Measurements from ENCODE around the gene HSF5. TPM values are rescaled to one million over a fixed set of nuclear protein-coding genes. Genes with fewer than 3 reads are reported as not detected.
A peak's percentile ranks its signal among the peaks of the same experiment; 100 is the strongest.

Gene HSF5
- total RNA-seq (2021; ENCODE audit: unreplicated experiment) (not detected), Bru-seq, nascent RNA (percentile 17 among the genes with signal in this experiment), BruChase-seq, experiment 1, labeled RNA remaining after a 6-hour chase (percentile 17 among the genes with signal in this experiment), BruChase-seq, experiment 2, labeled RNA remaining after a 2-hour chase (percentile 12 among the genes with signal in this experiment)
- polyA plus RNA-seq (2012), result not detected in 2 replicates
- long read RNA-seq, result 0 reads

GRCh38 chr17:58487589-58488427 is at the start of gene HSF5:
Gene HSF5, minus strand, starts transcription at chr17:58488408. Its CDS starts 134 bp downstream, at chr17:58488274.
- no peak for DNase-seq (ENCODE audit: low read depth, low spot score)
- no peak within 1 kb of the TSS for H2AFZ ChIP-seq (ENCODE audit: low read depth, low read length, poor library complexity, severe bottlenecking)
- H3K27ac ChIP-seq (ENCODE audit: low read depth, low read length), result no peak within 1 kb of the TSS
- peak; percentile 27; the same call in 1 of the 2 replicates for ATAC-seq
- H3K4me3 ChIP-seq (replicated peaks in 1 of 2; ENCODE audit: low read depth in 1 of 2, low read length in 2 of 2), result no peak within 1 kb of the TSS
- intact Hi-C loops (cut with micrococcal nuclease), result no loop called here
- no peaks in the 10 kb centered on the region for H3K27me3 ChIP-seq (ENCODE audit: insufficient read depth, low read length)
- no peak within 1 kb of the TSS for H3K4me2 ChIP-seq (ENCODE audit: low read length)
- no peaks in the 10 kb centered on the region for H3K79me2 ChIP-seq (ENCODE audit: insufficient read depth, low read length)
- no peaks in the 10 kb centered on the region for H3K9me3 ChIP-seq (ENCODE audit: control insufficient read depth in 1 of 2, insufficient read depth in 1 of 2, low read depth in 1 of 2, low read length in 2 of 2)
- ChIA-PET RAD21 (ENCODE audit: low non-redundant PET in 1 of 2, low total read pairs in 2 of 2, uncharacterized antibody in 2 of 2, unreplicated experiment in 2 of 2) (no interaction called here), POLR2A (interaction anchor here (0.6 kb wide), 1 partner anchor 83 kb away, joined by 3 read pairs; no protein-coding TSS in a partner anchor), CTCF (no interaction called here)
- H3K36me3 ChIP-seq (ENCODE audit: control insufficient read depth in 1 of 2, insufficient read depth in 2 of 2, low read length in 2 of 2), result peaks cover 22% of the 10 kb centered on the region in 2 experiments; a peak in 3 of 4 replicates
- no peaks in the 10 kb centered on the region for H4K20me1 ChIP-seq (ENCODE audit: insufficient read depth)
- H3K9me2 ChIP-seq (ENCODE audit: insufficient read depth), result no peaks in the 10 kb centered on the region
- TF ChIP-seq EZH2 (IDR thresholded peaks at IDR 0.05) (no peak), ZFX (IDR thresholded peaks at IDR 0.05) (no peak), ATF3 (IDR thresholded peaks at IDR 0.05) (no peak), CTCF (IDR thresholded peaks at IDR 0.05 in 2 of 3, conservative IDR thresholded peaks at IDR 0.05 in 1 of 3; ENCODE audit: borderline replicate concordance in 1 of 3, insufficient read depth in 1 of 3, low read depth in 2 of 3, low read length in 2 of 3) (no peak), CBX3 (IDR thresholded peaks at IDR 0.05; ENCODE audit: low read depth) (no peak), JUND (IDR thresholded peaks at IDR 0.05) (no peak), ZBTB33 (IDR thresholded peaks at IDR 0.05; ENCODE audit: extremely low read depth, insufficient replicate concordance, low read length) (no peak), TCF7L2 (IDR thresholded peaks at IDR 0.05; ENCODE audit: borderline replicate concordance, extremely low read depth, insufficient read depth, insufficient read length) (no peak), EGR1 (IDR thresholded peaks at IDR 0.05; ENCODE audit: low read depth) (no peak), YY1 (IDR thresholded peaks at IDR 0.05; ENCODE audit: extremely low read depth, insufficient replicate concordance, low read depth, low read length) (no peak), MAX (IDR thresholded peaks at IDR 0.05) (no peak), ZNF274 (IDR thresholded peaks at IDR 0.05; ENCODE audit: low read depth, low read length) (no peak), EZH2phosphoT487 (IDR thresholded peaks at IDR 0.05; ENCODE audit: borderline replicate concordance) (no peak), RAD21 (IDR thresholded peaks at IDR 0.05; ENCODE audit: low read depth) (no peak)
- no peaks in the 10 kb centered on the region for H3K4me1 ChIP-seq (ENCODE audit: control insufficient read depth in 1 of 2, insufficient read depth in 2 of 2, low read length in 2 of 2)
- no TSS peak for BruUV-seq (replicated peaks)
- no peak within 1 kb of the TSS for H3K9ac ChIP-seq (ENCODE audit: low read length)
